Activated B cell treated with CpG ODN at 0.5 μM for 24 hours (primary cell): ENCODE measurements around the gene ABHD5. TPM values are rescaled to one million over a fixed set of nuclear protein-coding genes. Genes with fewer than 3 reads are reported as not detected.

Experiments used
- ATAC-seq: fragments of 200-7000 bp; cut with Tn5 transposase; one replicate; pipeline ENCODE4 v1.10.0; 2021; ENCODE audit warnings: low read depth, mild to moderate bottlenecking, moderate library complexity
- CTCF ChIA-PET: fragments of 350-600 bp; sonication (Branson Sonifier 250); formaldehyde crosslinking; loops from one replicate; lab custom pipeline; 2021; ENCODE audit warnings: antibody characterized with exemption; lab: Charles Lee
- POLR2A ChIA-PET: fragments of 350-600 bp; sonication (Branson Sonifier 250); formaldehyde crosslinking; loops from one replicate; lab custom pipeline; 2021; ENCODE audit warnings: antibody characterized with exemption; lab: Charles Lee
- DNase-seq: peaks from one replicate; pipeline ENCODE4 v3.0.0; 2022
- H3K27ac Mint-ChIP-seq: one replicate; pipeline ENCODE4 v1.8.0; 2020; ENCODE audit warnings: mixed read lengths
- H3K27me3 Mint-ChIP-seq: one replicate; pipeline ENCODE4 v1.8.0; 2021; ENCODE audit warnings: mixed read lengths
- H3K36me3 Mint-ChIP-seq: one replicate; pipeline ENCODE4 v1.8.0; 2021; ENCODE audit warnings: low read depth, mixed read lengths
- H3K4me1 Mint-ChIP-seq: one replicate; pipeline ENCODE4 v1.8.0; 2021; ENCODE audit warnings: mixed read lengths
- H3K4me3 Mint-ChIP-seq: one replicate; pipeline ENCODE4 v1.8.0; 2020; ENCODE audit warnings: mild to moderate bottlenecking, mixed read lengths
- H3K9me3 Mint-ChIP-seq: one replicate; pipeline ENCODE4 v1.8.0; 2020; ENCODE audit warnings: mixed read lengths
- CTCF ChIP-seq: fragments of 200-600 bp; IDR thresholded peaks from one replicate; pipeline ENCODE4 v1.8.0; 2022; ENCODE audit warnings: antibody characterized with exemption, mild to moderate bottlenecking
- intact Hi-C: fragments of 100-400 bp; cut with micrococcal nuclease; formaldehyde crosslinking; loops from one replicate; pipeline ENCODE4 v1.15.1; 2024
- total RNA-seq: library from RNA; stranded (reverse); gene quantifications from 2 replicates; pipeline ENCODE4 v1.2.3, GENCODE V29; 2022

Gene ABHD5
- total RNA-seq, 1 donor from 2014 or later: 6.0 TPM

GRCh38 chr3:43696441-43696840 is 5.7 kb downstream of the ABHD5 start:
- H3K27me3 Mint-ChIP-seq: no peaks in the 10 kb centered on the region
- POLR2A ChIA-PET: no interaction called here
- ATAC-seq: no peak
- CTCF ChIA-PET: interaction anchor here (1.2 kb wide), 1 partner anchor 8 kb away, joined by 3 read pairs; no protein-coding TSS in a partner anchor
- peaks cover 9% of the 10 kb centered on the region for H3K36me3 Mint-ChIP-seq
- H3K9me3 Mint-ChIP-seq: no peaks in the 10 kb centered on the region
- intact Hi-C loops: loop anchor here (10.0 kb wide), 2 partner anchors 922 to 1168 kb away; partner anchors contain the start of genes CCDC13 and TMEM42
- peaks cover 24% of the 10 kb centered on the region for H3K4me1 Mint-ChIP-seq
- no peak for DNase-seq
- TF ChIP-seq CTCF: no peak
- no peak overlapping the region for H3K4me3 Mint-ChIP-seq
- no peak overlapping the region for H3K27ac Mint-ChIP-seq

- CTCF ChIA-PET: no interaction called here
- DNase-seq (no peak), ATAC-seq (no peak)
- Mint-ChIP-seq H3K36me3 (peaks cover 9% of the 10 kb centered on the region), H3K4me1 (peaks cover 20% of the 10 kb centered on the region), H3K27me3 (no peaks in the 10 kb centered on the region), H3K27ac (no peak overlapping the region), H3K4me3 (no peak overlapping the region), H3K9me3 (no peaks in the 10 kb centered on the region)
- no peak for TF ChIP-seq CTCF
- POLR2A ChIA-PET: no interaction called here
- intact Hi-C loops: loop anchor here (10.0 kb wide), 2 partner anchors 922 to 1168 kb away; partner anchors contain the start of genes CCDC13 and TMEM42
Measured at GRCh38 chr3:43696881-43697280, 6.1 kb downstream of the ABHD5 start.

DNA sequence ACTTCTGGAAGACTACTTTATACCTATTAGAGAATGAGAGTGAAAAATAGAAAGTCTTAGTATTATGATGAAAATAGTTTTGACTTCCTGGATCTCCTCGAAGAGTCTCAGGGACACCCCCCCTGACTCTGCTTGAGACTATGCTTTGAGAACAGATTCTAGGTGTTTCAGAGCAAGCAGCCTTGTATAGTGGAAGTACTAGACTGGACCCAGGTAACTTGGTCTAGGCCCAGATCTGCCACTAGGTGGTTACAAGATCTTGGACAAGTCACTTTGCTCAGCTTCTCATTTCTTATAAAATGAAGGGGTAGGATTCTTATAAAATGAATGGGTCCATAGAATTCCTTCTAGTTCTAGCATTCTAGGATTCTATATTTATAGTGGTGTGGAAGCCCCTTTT is 9.1 kb downstream of the ABHD5 start:
- Mint-ChIP-seq H3K4me1 (peaks cover 15% of the 10 kb centered on the region), H3K9me3 (no peaks in the 10 kb centered on the region), H3K27me3 (no peaks in the 10 kb centered on the region), H3K4me3 (no peak overlapping the region), H3K36me3 (peaks cover 9% of the 10 kb centered on the region), H3K27ac (no peak overlapping the region)
- ATAC-seq (no peak), DNase-seq (no peak)
- TF ChIP-seq CTCF: no peak
- intact Hi-C loops: loop anchor here (10.0 kb wide), 2 partner anchors 925 to 1165 kb away; partner anchors contain the start of genes CCDC13 and TMEM42
- ChIA-PET POLR2A (no interaction called here), CTCF (no interaction called here)

DNA sequence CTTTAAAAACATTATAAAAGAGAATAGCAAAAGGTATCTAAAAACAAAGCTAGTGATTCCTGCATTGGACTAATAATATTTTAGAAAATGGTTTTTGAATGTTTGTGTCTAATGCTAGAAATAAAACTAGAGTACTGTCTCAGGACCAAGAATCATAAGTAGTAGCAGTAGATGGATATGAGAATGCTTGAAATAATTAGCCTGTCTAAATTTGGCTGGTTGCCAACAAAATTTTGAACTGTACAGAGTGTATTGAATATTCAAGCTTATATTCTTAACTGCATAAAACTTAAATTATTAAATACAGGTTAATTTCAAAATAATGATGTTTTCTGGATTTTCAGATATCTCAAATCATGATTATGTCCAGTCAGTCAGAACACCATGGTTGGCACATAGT is 14.0 kb downstream of the ABHD5 start:
- ChIA-PET CTCF (interaction anchor here (0.7 kb wide), 1 partner anchor 9 kb away, joined by 3 read pairs; no protein-coding TSS in a partner anchor), POLR2A (no interaction called here)
- no peak for TF ChIP-seq CTCF
- Mint-ChIP-seq H3K27me3 (no peaks in the 10 kb centered on the region), H3K4me1 (peaks cover 9% of the 10 kb centered on the region), H3K27ac (no peak overlapping the region), H3K9me3 (no peaks in the 10 kb centered on the region), H3K4me3 (peak overlapping the region; percentile 53), H3K36me3 (peaks cover 9% of the 10 kb centered on the region)
- no peak for DNase-seq
- intact Hi-C loops: no loop called here
- no peak for ATAC-seq

GRCh38 chr3:43706342-43706741 is 15.6 kb downstream of the ABHD5 start:
- CTCF ChIA-PET: no interaction called here
- Mint-ChIP-seq H3K27ac (no peak overlapping the region), H3K4me3 (no peak overlapping the region), H3K36me3 (peaks cover 4% of the 10 kb centered on the region), H3K27me3 (no peaks in the 10 kb centered on the region), H3K4me1 (peaks cover 9% of the 10 kb centered on the region), H3K9me3 (no peaks in the 10 kb centered on the region)
- DNase-seq: no peak
- intact Hi-C loops: no loop called here
- ATAC-seq: no peak
- POLR2A ChIA-PET: no interaction called here
- TF ChIP-seq CTCF: no peak
